T-helper 2 cell treated with Interferon-gamma antibody and Interleukin-4, amounts not matched to agents 5 μg/mL and 100 μg/mL, for 36 hours (primary cell): Measurements from ENCODE around the gene CDHR5.
"Not testable (repeated sequence)": the region's sequence is repeated elsewhere in the genome, so short reads cannot be mapped to it uniquely, and the experiment has no call there.

Experiments
- DNase-seq: peaks from one replicate; pipeline ENCODE4 v3.0.0; 2021; ENCODE audit warnings: low spot score
- H3K27ac Mint-ChIP-seq: one replicate; pipeline ENCODE4 v1.8.0; 2021; ENCODE audit warnings: mild to moderate bottlenecking, mixed read lengths
- H3K27me3 Mint-ChIP-seq: one replicate; pipeline ENCODE4 v1.8.0; 2021; ENCODE audit warnings: low read depth, mixed read lengths
- H3K36me3 Mint-ChIP-seq: one replicate; pipeline ENCODE4 v1.8.0; 2021; ENCODE audit warnings: low read depth, mixed read lengths
- H3K4me1 Mint-ChIP-seq: one replicate; pipeline ENCODE4 v1.8.0; 2021; ENCODE audit warnings: low read depth, mixed read lengths
- H3K4me3 Mint-ChIP-seq: one replicate; pipeline ENCODE4 v1.8.0; 2022; ENCODE audit warnings: mild to moderate bottlenecking, moderate library complexity, mixed read lengths
- H3K9me3 Mint-ChIP-seq: one replicate; pipeline ENCODE4 v1.8.0; 2021; ENCODE audit warnings: mixed read lengths

CDHR5 gene

GRCh38 chr11:574031-574570 is 50.7 kb downstream of the CDHR5 start:
- peak overlapping the region; percentile 88 for H3K4me3 Mint-ChIP-seq
- not testable (repeated sequence) for H3K36me3 Mint-ChIP-seq, DNase-seq, H3K9me3 Mint-ChIP-seq, H3K27me3 Mint-ChIP-seq
- peak overlapping the region; percentile 23 for H3K27ac Mint-ChIP-seq
- peaks cover 27% of the 10 kb centered on the region for H3K4me1 Mint-ChIP-seq

- Mint-ChIP-seq H3K27me3 (peaks cover 5% of the 10 kb centered on the region), H3K36me3 (peaks cover 6% of the 10 kb centered on the region), H3K27ac (no peak overlapping the region), H3K4me3 (no peak overlapping the region), H3K4me1 (peaks cover 22% of the 10 kb centered on the region), H3K9me3 (no peaks in the 10 kb centered on the region)
- no peak for DNase-seq
Observed at GRCh38 chr11:573146-573759, 51.5 kb downstream of the CDHR5 start.

GRCh38 chr11:571802-572185 is 53.0 kb downstream of the CDHR5 start:
- H3K27me3 Mint-ChIP-seq = peaks cover 5% of the 10 kb centered on the region
- no peak for DNase-seq
- no peak overlapping the region for H3K27ac Mint-ChIP-seq
- H3K36me3 Mint-ChIP-seq = peaks cover 6% of the 10 kb centered on the region
- no peaks in the 10 kb centered on the region for H3K9me3 Mint-ChIP-seq
- peaks cover 16% of the 10 kb centered on the region for H3K4me1 Mint-ChIP-seq
- H3K4me3 Mint-ChIP-seq = no peak overlapping the region

GRCh38 chr11:569158-569885 is 55.4 kb downstream of the CDHR5 start:
- H3K9me3 Mint-ChIP-seq = no peaks in the 10 kb centered on the region
- peaks cover 8% of the 10 kb centered on the region for H3K36me3 Mint-ChIP-seq
- H3K4me3 Mint-ChIP-seq = peak overlapping the region; percentile 78
- no peak for DNase-seq
- no peaks in the 10 kb centered on the region for H3K27me3 Mint-ChIP-seq
- peaks cover 8% of the 10 kb centered on the region for H3K4me1 Mint-ChIP-seq
- H3K27ac Mint-ChIP-seq = peak overlapping the region; percentile 68

GRCh38 chr11:568306-569157 is 56.2 kb downstream of the CDHR5 start:
- DNase-seq = peak; percentile 97
- H3K27ac Mint-ChIP-seq = peak overlapping the region; percentile 68
- no peaks in the 10 kb centered on the region for H3K9me3 Mint-ChIP-seq
- H3K4me3 Mint-ChIP-seq = peak overlapping the region; percentile 78
- peaks cover 5% of the 10 kb centered on the region for H3K4me1 Mint-ChIP-seq
- peaks cover 11% of the 10 kb centered on the region for H3K36me3 Mint-ChIP-seq
- H3K27me3 Mint-ChIP-seq = no peaks in the 10 kb centered on the region

GRCh38 chr11:567629-568292 is 57.0 kb downstream of the CDHR5 start:
- peaks cover 5% of the 10 kb centered on the region for H3K4me1 Mint-ChIP-seq
- H3K36me3 Mint-ChIP-seq = peaks cover 13% of the 10 kb centered on the region
- no peaks in the 10 kb centered on the region for H3K27me3 Mint-ChIP-seq
- H3K4me3 Mint-ChIP-seq = peak overlapping the region; percentile 89
- no peaks in the 10 kb centered on the region for H3K9me3 Mint-ChIP-seq
- peak overlapping the region; percentile 71 for H3K27ac Mint-ChIP-seq
- DNase-seq = no peak

- peak overlapping the region; percentile 71 for H3K27ac Mint-ChIP-seq
Observed at GRCh38 chr11:567011-567628, 57.6 kb downstream of the CDHR5 start.

More at GRCh38 chr11:567011-567628, 57.6 kb downstream of the CDHR5 start:
- Mint-ChIP-seq H3K4me3 (peak overlapping the region; percentile 89), H3K9me3 (no peaks in the 10 kb centered on the region), H3K27me3 (no peaks in the 10 kb centered on the region), H3K36me3 (peaks cover 13% of the 10 kb centered on the region), H3K4me1 (peaks cover 5% of the 10 kb centered on the region)
- no peak for DNase-seq
